GM12892 (cell line): ENCODE measurements around the gene FLT3LG.
A peak's percentile ranks its signal among the peaks of the same experiment; 100 is the strongest.

Experiments
- POLR2A ChIP-seq: IDR thresholded peaks from 2 replicates; pipeline ENCODE4 v1.6.1; 2011; ENCODE audit warnings: low read depth, low read length, control low read depth
- POLR2AphosphoS5 ChIP-seq: IDR thresholded peaks from 2 replicates; pipeline ENCODE4 v1.6.1; 2011; ENCODE audit warnings: low read depth, low read length, control low read depth
- TAF1 ChIP-seq: IDR thresholded peaks from 2 replicates; pipeline ENCODE4 v1.6.1; 2011; ENCODE audit warnings: low read depth, mild to moderate bottlenecking, control low read depth, low read length, borderline replicate concordance

DNA sequence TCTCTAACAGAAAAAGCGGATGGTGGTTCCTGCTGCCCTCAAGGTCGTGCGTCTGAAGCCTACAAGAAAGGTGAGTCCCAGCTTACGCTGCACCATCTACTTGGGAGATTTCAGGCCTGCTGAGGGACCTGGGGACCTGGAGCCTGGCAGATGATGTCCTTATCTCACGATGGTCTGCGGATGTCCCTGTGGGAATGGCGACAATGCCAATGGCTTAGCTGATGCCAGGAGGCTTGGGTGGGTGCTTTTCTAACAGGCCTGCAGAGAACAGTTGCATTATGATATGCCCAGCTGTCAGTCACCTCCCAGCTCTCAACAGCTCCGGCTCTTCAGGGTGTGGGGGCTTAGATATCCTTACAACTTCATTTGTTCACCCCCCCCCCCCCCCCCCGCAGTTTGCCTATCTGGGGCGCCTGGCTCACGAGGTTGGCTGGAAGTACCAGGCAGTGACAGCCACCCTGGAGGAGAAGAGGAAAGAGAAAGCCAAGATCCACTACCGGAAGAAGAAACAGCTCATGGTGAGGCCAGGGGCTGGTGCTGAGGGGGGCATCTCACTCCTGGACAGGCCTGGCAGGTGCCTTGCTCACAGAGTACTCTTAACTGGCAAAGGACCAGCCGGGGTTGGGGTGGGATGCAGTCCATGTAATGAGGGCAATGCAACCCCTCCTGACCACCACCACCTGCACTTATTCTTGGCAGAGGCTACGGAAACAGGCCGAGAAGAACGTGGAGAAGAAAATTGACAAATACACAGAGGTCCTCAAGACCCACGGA lies 17.2 kb downstream of the FLT3LG start:
- TF ChIP-seq POLR2A, result 0 out of 2 replicates have a peak, but pooled peaks have one; percentile 15
- TF ChIP-seq POLR2AphosphoS5, result peak; percentile 41; the same call in 1 of the 2 replicates
- TF ChIP-seq TAF1, result no peak
